WERI-Rb-1 (cell line): Measurements from ENCODE around the gene LRCH1.

ENCODE experiments used
- DNase-seq: peaks from one replicate; pipeline ENCODE4 v3.0.0-alpha.2; 2020
- H3K27ac ChIP-seq: fragments of 250-450 bp; sonication (Bioruptor Pico); 2 replicates; pipeline ENCODE4 v1.5.1; 2020; ENCODE audit warnings: mild to moderate bottlenecking, moderate library complexity
- H3K27me3 ChIP-seq: fragments of 250-450 bp; sonication (Bioruptor Pico); 2 replicates; pipeline ENCODE4 v1.5.1; 2021; ENCODE audit warnings: mild to moderate bottlenecking, low read depth, moderate library complexity; ENCODE audit not compliant: insufficient read depth, severe bottlenecking
- H3K36me3 ChIP-seq: fragments of 250-450 bp; sonication (Bioruptor Pico); 2 replicates; pipeline ENCODE4 v1.5.1; 2020; ENCODE audit warnings: mild to moderate bottlenecking, moderate library complexity
- H3K4me3 ChIP-seq: 2 replicates; pipeline ENCODE4 v1.5.1; 2011; ENCODE audit warnings: low read depth, mild to moderate bottlenecking, control low read depth, low read length
- H3K9me3 ChIP-seq: fragments of 250-450 bp; sonication (Bioruptor Pico); 2 replicates; pipeline ENCODE4 v1.5.1; 2021; ENCODE audit warnings: mild to moderate bottlenecking, moderate library complexity; ENCODE audit not compliant: severe bottlenecking
- TF ChIP-seq, protein P1 (sequence below): IDR thresholded peaks from 2 replicates; pipeline ENCODE4 v1.5.1; 2011; ENCODE audit warnings: low read depth, mild to moderate bottlenecking, control low read depth, inconsistent platforms, low read length

The LRCH1 gene

DNA sequence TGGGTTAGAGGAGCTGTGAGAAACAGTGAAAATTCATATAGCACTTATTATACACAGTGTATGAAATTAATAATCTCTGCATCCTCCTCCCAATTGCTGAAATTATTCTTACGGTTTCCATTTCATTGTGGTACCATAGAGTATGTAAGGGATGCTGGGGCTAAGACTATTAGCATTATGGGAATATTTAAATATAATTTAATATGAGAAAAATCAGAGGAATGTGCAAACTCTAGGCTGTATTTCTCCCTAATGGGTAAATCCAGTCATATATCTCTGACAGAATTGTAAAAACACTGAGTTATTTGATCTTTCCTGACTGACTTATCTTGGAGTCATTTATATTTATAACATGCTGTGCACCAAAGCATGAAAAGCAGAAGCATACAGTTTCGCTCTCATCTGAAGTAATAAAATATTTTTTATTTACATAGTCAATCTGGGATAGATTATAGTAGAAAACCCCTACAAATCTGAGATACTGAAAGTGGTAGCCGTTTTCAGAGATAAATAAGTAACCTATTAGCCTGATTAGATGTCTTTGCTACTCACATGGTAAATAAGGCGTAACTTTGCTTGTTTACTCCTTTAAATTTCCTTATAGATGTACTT lies 34.9 kb downstream of the LRCH1 start:
- no peaks in the 10 kb centered on the region for H3K9me3 ChIP-seq
- DNase-seq = no peak
- H3K4me3 ChIP-seq = no peak overlapping the region
- no peaks in the 10 kb centered on the region for H3K27me3 ChIP-seq
- TF ChIP-seq, protein P1, sequence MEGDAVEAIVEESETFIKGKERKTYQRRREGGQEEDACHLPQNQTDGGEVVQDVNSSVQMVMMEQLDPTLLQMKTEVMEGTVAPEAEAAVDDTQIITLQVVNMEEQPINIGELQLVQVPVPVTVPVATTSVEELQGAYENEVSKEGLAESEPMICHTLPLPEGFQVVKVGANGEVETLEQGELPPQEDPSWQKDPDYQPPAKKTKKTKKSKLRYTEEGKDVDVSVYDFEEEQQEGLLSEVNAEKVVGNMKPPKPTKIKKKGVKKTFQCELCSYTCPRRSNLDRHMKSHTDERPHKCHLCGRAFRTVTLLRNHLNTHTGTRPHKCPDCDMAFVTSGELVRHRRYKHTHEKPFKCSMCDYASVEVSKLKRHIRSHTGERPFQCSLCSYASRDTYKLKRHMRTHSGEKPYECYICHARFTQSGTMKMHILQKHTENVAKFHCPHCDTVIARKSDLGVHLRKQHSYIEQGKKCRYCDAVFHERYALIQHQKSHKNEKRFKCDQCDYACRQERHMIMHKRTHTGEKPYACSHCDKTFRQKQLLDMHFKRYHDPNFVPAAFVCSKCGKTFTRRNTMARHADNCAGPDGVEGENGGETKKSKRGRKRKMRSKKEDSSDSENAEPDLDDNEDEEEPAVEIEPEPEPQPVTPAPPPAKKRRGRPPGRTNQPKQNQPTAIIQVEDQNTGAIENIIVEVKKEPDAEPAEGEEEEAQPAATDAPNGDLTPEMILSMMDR = no peak
- H3K36me3 ChIP-seq = no peaks in the 10 kb centered on the region; the same call in 1 of the 2 replicates
- no peak overlapping the region; the same call in 1 of the 2 replicates for H3K27ac ChIP-seq

- Histone ChIP-seq H3K27ac (no peak overlapping the region), H3K36me3 (no peaks in the 10 kb centered on the region; the same call in none of the 2 replicates), H3K27me3 (no peaks in the 10 kb centered on the region), H3K4me3 (no peak overlapping the region), H3K9me3 (no peaks in the 10 kb centered on the region)
- DNase-seq = no peak
- TF ChIP-seq, protein P1 = no peak
These were observed 39.4 kb downstream of the LRCH1 start for GRCh38 chr13:46592385-46592784.

GRCh38 chr13:46593398-46593797 lies 40.4 kb downstream of the LRCH1 start:
- Histone ChIP-seq H3K4me3 (no peak overlapping the region), H3K27me3 (no peaks in the 10 kb centered on the region), H3K27ac (no peak overlapping the region), H3K9me3 (no peaks in the 10 kb centered on the region), H3K36me3 (peaks cover 4% of the 10 kb centered on the region)
- DNase-seq = no peak
- TF ChIP-seq, protein P1 = no peak

DNA sequence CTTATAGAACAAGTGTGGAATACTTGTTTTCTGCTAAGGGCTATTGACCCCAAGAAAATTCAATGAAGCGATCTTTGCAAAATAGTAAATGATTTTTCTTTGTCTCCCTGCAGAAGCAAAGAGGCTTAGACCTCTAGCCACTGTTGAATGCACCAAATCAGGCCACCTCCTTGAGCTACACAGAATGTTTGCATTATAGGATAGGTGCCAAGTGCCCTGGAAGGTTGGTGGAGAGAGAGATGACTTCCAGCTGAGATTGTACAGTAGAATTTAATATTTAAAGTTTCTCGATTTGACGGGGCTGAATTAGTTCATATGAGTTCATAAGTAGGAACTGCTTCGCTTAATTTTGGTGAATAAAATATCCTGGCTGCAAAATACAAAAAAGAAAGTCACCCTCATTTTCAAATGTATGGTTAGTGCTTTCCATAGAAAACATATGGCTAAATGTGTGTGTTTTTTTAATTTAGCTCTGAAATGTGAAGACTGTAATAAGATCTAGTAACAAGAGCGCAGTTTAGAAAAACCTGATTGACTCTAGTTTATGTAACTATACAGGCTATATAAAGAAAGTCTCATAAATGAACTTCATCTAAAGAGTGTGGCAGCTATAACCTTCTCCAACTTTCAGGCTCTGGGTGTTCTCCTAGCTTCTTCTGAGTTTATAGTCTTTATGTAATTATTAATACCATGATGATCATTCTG lies 41.6 kb downstream of the LRCH1 start:
- Histone ChIP-seq H3K9me3 (no peaks in the 10 kb centered on the region), H3K4me3 (no peak overlapping the region), H3K27ac (no peak overlapping the region), H3K36me3 (peaks cover 13% of the 10 kb centered on the region), H3K27me3 (no peaks in the 10 kb centered on the region)
- TF ChIP-seq, protein P1 = no peak
- no peak for DNase-seq

DNA sequence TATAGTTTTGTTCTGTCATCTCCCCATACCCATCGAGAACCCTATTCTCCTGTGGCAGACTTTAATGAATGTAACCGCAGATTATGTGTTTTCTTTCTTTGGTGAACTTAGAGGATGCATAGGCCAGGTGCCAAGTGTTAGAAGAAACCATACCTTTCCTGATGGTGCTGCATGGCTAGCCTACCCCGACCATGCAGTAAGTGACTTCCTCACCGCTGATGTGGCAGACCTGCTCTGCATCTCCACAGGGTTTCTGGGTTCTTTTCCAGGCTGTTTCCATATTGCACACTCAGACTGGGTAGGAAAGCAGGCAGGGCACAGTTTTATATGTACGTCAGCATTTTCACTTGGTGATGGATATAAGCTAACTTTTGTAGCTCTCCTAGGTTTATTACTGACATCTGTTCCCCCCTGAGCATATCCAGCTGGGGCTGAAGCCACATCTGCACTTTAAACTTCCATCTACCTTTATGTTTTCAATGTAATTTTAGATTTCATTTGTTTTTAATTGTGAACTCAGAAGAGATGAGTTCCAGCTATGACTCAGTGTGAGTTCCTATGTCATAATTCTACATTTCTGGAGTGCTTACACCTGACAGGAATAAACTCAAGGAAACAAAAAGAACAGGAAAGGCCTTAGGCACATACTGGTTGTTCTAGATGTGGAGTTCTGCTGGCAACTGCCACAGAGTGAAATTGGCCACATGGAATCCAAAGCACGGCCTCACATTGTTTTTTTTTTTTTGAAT lies 42.3 kb downstream of the LRCH1 start:
- H3K9me3 ChIP-seq = no peaks in the 10 kb centered on the region
- no peak for DNase-seq
- TF ChIP-seq, protein P1 = no peak
- no peak overlapping the region for H3K4me3 ChIP-seq
- H3K27me3 ChIP-seq = no peaks in the 10 kb centered on the region
- H3K36me3 ChIP-seq = peaks cover 13% of the 10 kb centered on the region
- no peak overlapping the region for H3K27ac ChIP-seq
